Smooth muscle cell (in vitro differentiated cells): ENCODE data around the gene RAB5B. TPM values are rescaled to one million over a fixed set of nuclear protein-coding genes. Genes with fewer than 3 reads are reported as not detected.
"Not testable (repeated sequence)": the region's sequence is repeated elsewhere in the genome, so short reads cannot be mapped to it uniquely, and the experiment has no call there.

Source experiments
- DNase-seq: peaks from one replicate; lab custom pipeline; 2025; ENCODE audit not compliant: unreplicated experiment; lab: John Stamatoyannopoulos, UW
- H2AFZ ChIP-seq: fragments of 200-600 bp; sonication (generic); 2 replicates; pipeline ENCODE4 v1.6.0; 2016; ENCODE audit warnings: antibody characterized with exemption, low read depth, mild to moderate bottlenecking
- H3F3A ChIP-seq: fragments of 200-600 bp; sonication (generic); 2 replicates; pipeline ENCODE4 v1.6.0; 2017; ENCODE audit warnings: antibody characterized with exemption, low read depth
- H3K27ac ChIP-seq: fragments of 200-600 bp; sonication (generic); 2 replicates; pipeline ENCODE4 v1.5.1; 2016; ENCODE audit warnings: low read depth, mild to moderate bottlenecking
- H3K27me3 ChIP-seq: fragments of 200-600 bp; sonication (generic); 2 replicates; pipeline ENCODE4 v1.6.1; 2016; ENCODE audit warnings: low read depth, mild to moderate bottlenecking
- H3K36me3 ChIP-seq: fragments of 200-600 bp; sonication (generic); 2 replicates; pipeline ENCODE4 v1.5.1; 2016; ENCODE audit warnings: low read depth
- H3K4me1 ChIP-seq: fragments of 200-600 bp; sonication (generic); 2 replicates; pipeline ENCODE4 v1.5.1; 2016; ENCODE audit warnings: low read depth
- H3K4me2 ChIP-seq: fragments of 200-600 bp; sonication (generic); 2 replicates; pipeline ENCODE4 v1.6.0; 2016; ENCODE audit warnings: mild to moderate bottlenecking
- H3K4me3 ChIP-seq: fragments of 200-600 bp; sonication (generic); 2 replicates; pipeline ENCODE4 v1.5.1; 2016; ENCODE audit warnings: mild to moderate bottlenecking
- H3K79me2 ChIP-seq: fragments of 200-600 bp; sonication (generic); 2 replicates; pipeline ENCODE4 v1.6.0; 2016; ENCODE audit warnings: low read depth, mild to moderate bottlenecking
- H3K9ac ChIP-seq: fragments of 200-600 bp; sonication (generic); 2 replicates; pipeline ENCODE4 v1.6.0; 2016; ENCODE audit warnings: low read depth
- H3K9me3 ChIP-seq: fragments of 200-600 bp; sonication (generic); replicated peaks from 2 replicates; pipeline ENCODE4 v1.5.1; 2016; ENCODE audit warnings: low read depth
- H4K20me1 ChIP-seq: fragments of 200-600 bp; sonication (generic); 2 replicates; pipeline ENCODE4 v1.6.0; 2016; ENCODE audit warnings: low read depth
- CTCF ChIP-seq: fragments of 200-600 bp; sonication (generic); IDR thresholded peaks from 2 replicates; pipeline ENCODE4 v1.5.1; 2017; ENCODE audit warnings: borderline replicate concordance, mild to moderate bottlenecking, antibody characterized with exemption; ENCODE audit not compliant: insufficient read depth, poor library complexity, severe bottlenecking
- WGBS: methylation state at CpG from one replicate; pipeline ENCODE4 v1.1.7; 2016; ENCODE audit warnings: low lambda C conversion rate; 5-methylcytosine and 5-hydroxymethylcytosine counted together
- polyA plus RNA-seq: library from polyadenylated mRNA; unstranded; fragments of >200 nt; fragmentation: Nextera tagmentation; extraction: Ambion mirVana; gene quantifications from 2 replicates; pipeline ENCODE4 v1.2.1, GENCODE V29; 2016
- total RNA-seq: library from RNA; depleted of rRNA; stranded (reverse); fragments of >200 nt; gene quantifications from 2 replicates; pipeline ENCODE4 v1.2.3, GENCODE V29; 2014

RAB5B gene
- total and polyA plus RNA-seq, 2 experiments from 2014 or later, result 77.2 to 81.9 TPM

DNA sequence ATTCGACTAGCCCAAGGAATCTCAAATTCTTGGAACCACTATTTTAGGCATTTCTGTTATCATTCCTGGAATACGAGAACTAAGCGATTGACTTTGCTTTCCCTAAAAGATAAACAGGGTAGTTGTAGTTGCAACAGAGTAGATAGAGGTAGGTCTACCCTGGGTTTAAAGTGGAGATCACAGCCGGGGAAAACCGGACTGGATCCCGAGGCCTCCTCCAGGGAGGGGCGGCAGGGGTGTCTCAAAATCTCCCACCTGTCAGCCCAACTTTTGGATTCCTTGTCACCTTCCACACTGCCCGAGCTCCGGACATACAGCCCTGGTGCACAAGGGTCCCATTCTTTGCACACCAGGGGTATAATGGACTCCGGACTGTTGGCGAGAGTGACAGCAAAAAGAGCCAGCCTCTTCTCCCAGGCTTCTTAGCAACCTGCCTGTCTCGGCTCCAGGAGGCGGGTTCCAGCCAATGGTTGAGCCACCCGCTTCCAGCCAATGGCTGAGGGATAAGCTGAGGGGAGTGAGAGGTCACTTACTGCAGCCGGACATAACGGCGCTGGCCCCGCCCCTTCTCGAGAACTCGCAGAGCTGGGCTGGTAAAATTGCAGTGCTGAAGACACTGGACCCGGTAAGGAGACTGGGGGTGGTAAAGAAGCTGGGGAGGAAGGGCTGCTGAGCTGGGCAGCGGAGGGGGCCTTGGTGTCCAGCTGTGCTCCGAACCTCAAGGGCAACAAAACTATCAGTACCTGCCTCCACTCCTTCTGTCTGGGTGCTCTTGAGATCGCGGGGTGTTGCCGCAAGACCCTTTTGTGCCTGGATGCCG, 23.0 kb downstream of the RAB5B start, which contains the start of gene SUOX:
SUOX (plus strand) TSS at position 562 of the 820 bp plus-strand sequence. CDS start 4,946 bp downstream, outside the sequence.
- peak within 1 kb of the TSS; percentile 24 for H3K27ac ChIP-seq
- WGBS, result 8% methylated on average over 27 of the region's 27 CpGs
- no peaks in the 10 kb centered on the region for H4K20me1 ChIP-seq
- peaks cover 5% of the 10 kb centered on the region for H3K79me2 ChIP-seq
- H3K9ac ChIP-seq, result peak within 1 kb of the TSS; percentile 71
- peak; percentile 69 for DNase-seq
- peaks cover 5% of the 10 kb centered on the region for H3K4me1 ChIP-seq
- H3K27me3 ChIP-seq, result no peaks in the 10 kb centered on the region
- H3K36me3 ChIP-seq, result no peaks in the 10 kb centered on the region
- H3K4me3 ChIP-seq, result peak within 1 kb of the TSS; percentile 79
- no peak for TF ChIP-seq CTCF
- no peaks in the 10 kb centered on the region for H3K9me3 ChIP-seq
- no peak within 1 kb of the TSS for H2AFZ ChIP-seq
- peak within 1 kb of the TSS; percentile 94 for H3K4me2 ChIP-seq
- peaks cover 9% of the 10 kb centered on the region for H3F3A ChIP-seq

DNA sequence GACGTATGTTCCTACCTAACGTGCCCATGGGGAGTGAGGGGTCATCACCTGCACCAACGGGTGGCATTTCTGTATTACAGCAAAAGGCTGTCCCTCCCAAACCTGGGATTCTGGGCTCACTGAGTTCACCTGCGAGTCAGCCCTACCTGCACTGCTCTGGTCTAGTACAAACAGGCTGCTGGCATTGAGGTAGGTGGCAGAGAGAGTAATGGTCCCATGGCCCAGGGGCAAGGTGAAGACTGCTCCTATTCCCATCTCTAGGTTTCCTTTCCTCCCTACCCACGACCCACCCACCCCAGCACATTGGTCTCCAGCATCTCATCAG, 23.6 kb downstream of the RAB5B start:
- peak overlapping the region; percentile 79 for H3K4me3 ChIP-seq
- 4% methylated on average over 4 of the region's 5 CpGs for WGBS
- H4K20me1 ChIP-seq, result no peaks in the 10 kb centered on the region
- H3K4me2 ChIP-seq, result peak overlapping the region; percentile 94
- no peaks in the 10 kb centered on the region for H3K27me3 ChIP-seq
- peak overlapping the region; percentile 71 for H3K9ac ChIP-seq
- H2AFZ ChIP-seq, result no peak overlapping the region
- H3F3A ChIP-seq, result peaks cover 9% of the 10 kb centered on the region
- no peak for TF ChIP-seq CTCF
- peaks cover 5% of the 10 kb centered on the region for H3K79me2 ChIP-seq
- H3K36me3 ChIP-seq, result no peaks in the 10 kb centered on the region
- no peak for DNase-seq
- H3K4me1 ChIP-seq, result peaks cover 5% of the 10 kb centered on the region
- H3K27ac ChIP-seq, result no peak overlapping the region
- no peaks in the 10 kb centered on the region for H3K9me3 ChIP-seq

DNA sequence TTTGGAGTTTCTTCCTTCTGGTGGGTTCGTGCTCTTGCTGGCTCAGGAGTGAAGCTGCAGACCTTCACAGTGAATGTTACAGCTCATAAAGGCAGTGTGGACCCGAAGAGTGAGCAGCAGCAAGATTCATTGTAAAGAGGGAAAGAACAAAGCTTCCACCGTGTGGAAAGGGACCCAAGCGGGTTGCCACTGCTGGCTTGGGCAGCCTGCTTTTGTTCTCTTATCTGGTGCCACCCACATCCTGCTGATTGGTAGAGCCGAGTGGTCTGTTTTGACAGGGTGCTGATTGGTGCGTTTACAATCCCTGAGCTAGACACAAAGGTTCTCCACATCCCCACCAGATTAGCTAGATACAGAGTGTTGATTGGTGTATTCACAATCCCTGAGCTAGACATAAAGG, 25.6 kb downstream of the RAB5B start:
- WGBS, result 84% methylated on average over 6 of the region's 6 CpGs
- H3F3A ChIP-seq, H3K27ac ChIP-seq, H3K9ac ChIP-seq, H3K4me1 ChIP-seq, DNase-seq, H3K9me3 ChIP-seq, H3K4me2 ChIP-seq, H2AFZ ChIP-seq, H3K27me3 ChIP-seq, H4K20me1 ChIP-seq, H3K4me3 ChIP-seq, H3K79me2 ChIP-seq, H3K36me3 ChIP-seq: not testable (repeated sequence)

DNA sequence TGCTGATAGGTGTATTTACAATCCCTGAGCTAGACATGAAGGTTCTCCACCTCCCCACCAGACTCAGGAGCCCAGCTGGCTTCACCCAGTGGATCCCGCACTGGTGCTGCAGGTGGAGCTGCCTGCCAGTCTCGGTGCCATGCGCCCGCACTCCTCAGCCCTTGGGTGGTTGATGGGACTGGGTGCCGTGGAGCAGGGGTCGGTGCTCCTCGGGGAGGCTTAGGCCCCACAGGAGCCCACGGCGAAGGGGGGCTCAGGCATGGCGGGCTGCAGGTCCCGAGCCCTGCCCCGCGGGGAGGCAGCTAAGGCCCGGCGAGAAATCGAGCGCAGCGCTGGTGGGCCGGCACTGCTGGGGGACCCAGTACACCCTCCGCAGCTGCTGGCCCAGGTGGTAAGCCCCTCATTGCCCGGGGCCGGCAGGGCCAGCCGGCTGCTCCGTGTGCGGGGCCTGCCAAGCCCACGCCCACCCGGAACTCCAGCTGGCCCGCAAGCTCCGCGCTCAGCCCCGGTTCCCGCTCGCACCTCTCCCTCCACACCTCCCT, 26.2 kb downstream of the RAB5B start:
- 99% methylated on average over 27 of the region's 33 CpGs for WGBS
- not testable (repeated sequence) for H3K79me2 ChIP-seq, H3K9ac ChIP-seq, H3F3A ChIP-seq, H3K27ac ChIP-seq, H3K4me3 ChIP-seq, H4K20me1 ChIP-seq, H3K36me3 ChIP-seq, H3K4me2 ChIP-seq, H2AFZ ChIP-seq, H3K27me3 ChIP-seq, DNase-seq, H3K4me1 ChIP-seq, H3K9me3 ChIP-seq
